Thoracic aorta (tissue), 2 donors: ENCODE measurements around the gene ZNF776. TPM values are rescaled to one million over a fixed set of nuclear protein-coding genes. Genes with fewer than 3 reads are reported as not detected.

Experiments
- ATAC-seq: fragments of 150-250 bp; one replicate; pipeline ENCODE4 v1.8.0; 2017; ENCODE audit warnings: low read depth; ENCODE audit not compliant: insufficient number of reproducible peaks, low FRiP score
- DNase-seq: peaks from one replicate; pipeline ENCODE4 v3.0.0-alpha.2; 2020; ENCODE audit warnings: low spot score
- H3K27ac ChIP-seq, 2 donors: fragments of 200-600 bp; sonication (generic); 1 replicate in 1 of 2; 2 replicates in 1 of 2; pipeline ENCODE4 v1.5.1; 2016; ENCODE audit warnings: mild to moderate bottlenecking in 2 of 2, moderate library complexity in 2 of 2
- H3K27me3 ChIP-seq: fragments of 200-600 bp; sonication (generic); replicated peaks from 2 replicates; pipeline ENCODE4 v1.6.0; 2016; ENCODE audit warnings: mild to moderate bottlenecking; ENCODE audit not compliant: insufficient read depth
- H3K36me3 ChIP-seq: fragments of 200-600 bp; sonication (generic); one replicate; pipeline ENCODE4 v1.5.1; 2016
- H3K4me1 ChIP-seq, 2 donors: fragments of 200-600 bp; sonication (generic); 1 replicate in 1 of 2; 2 replicates in 1 of 2; pipeline versions ENCODE4 v1.5.1 to v1.6.0; 2016; ENCODE audit warnings: low read depth in 2 of 2, mild to moderate bottlenecking in 1 of 2; ENCODE audit not compliant: control insufficient read depth in 1 of 2
- H3K4me3 ChIP-seq: fragments of 200-600 bp; sonication (generic); 2 replicates; pipeline ENCODE4 v1.5.1; 2016; ENCODE audit warnings: mild to moderate bottlenecking
- H3K9me3 ChIP-seq: fragments of 200-600 bp; sonication (generic); 2 replicates; pipeline ENCODE4 v1.5.1; 2016
- CTCF ChIP-seq: fragments of 200-600 bp; sonication (generic); IDR thresholded peaks from one replicate; pipeline ENCODE4 v1.5.1; 2019; ENCODE audit warnings: antibody characterized with exemption
- total RNA-seq, 2 donors: library from RNA; depleted of rRNA; stranded (reverse); fragments of >200 nt; gene quantifications; one replicate each; pipeline versions ENCODE4 v1.1.0 to v1.2.3, GENCODE V29; 2016

Gene ZNF776
- total RNA-seq, 2 donors from 2014 or later = 7.8 to 24.0 TPM

GRCh38 chr19:57747472-57747807, 825 bp downstream of the ZNF776 start:
- DNase-seq (no peak), ATAC-seq (no peak)
- peak overlapping the region; percentile 88 for H3K4me3 ChIP-seq
- TF ChIP-seq CTCF = no peak
- no peak overlapping the region for H3K27ac ChIP-seq
- peaks cover 7 to 14% of the 10 kb centered on the region in 2 donors for H3K4me1 ChIP-seq
- H3K36me3 ChIP-seq = peaks cover 30% of the 10 kb centered on the region
- no peaks in the 10 kb centered on the region for H3K27me3 ChIP-seq
- H3K9me3 ChIP-seq = peaks cover 36% of the 10 kb centered on the region

GRCh38 chr19:57748029-57748428, 1.4 kb downstream of the ZNF776 start:
- Histone ChIP-seq H3K36me3 (peaks cover 36% of the 10 kb centered on the region), H3K27ac (no peak overlapping the region), H3K4me1 (peaks cover 7 to 14% of the 10 kb centered on the region in 2 donors), H3K27me3 (no peaks in the 10 kb centered on the region), H3K4me3 (peak overlapping the region; percentile 88), H3K9me3 (peaks cover 42% of the 10 kb centered on the region)
- no peak for DNase-seq
- no peak for ATAC-seq
- no peak for TF ChIP-seq CTCF

GRCh38 chr19:57754091-57754673, 7.6 kb downstream of the ZNF776 start:
- Histone ChIP-seq H3K4me3 (no peak overlapping the region), H3K9me3 (peaks cover 87% of the 10 kb centered on the region), H3K4me1 (no peaks in the 10 kb centered on the region), H3K27me3 (no peaks in the 10 kb centered on the region), H3K36me3 (peaks cover 85% of the 10 kb centered on the region), H3K27ac (no peak overlapping the region)
- TF ChIP-seq CTCF = no peak
- ATAC-seq = no peak
- DNase-seq = no peak

- Histone ChIP-seq H3K9me3 (peaks cover 85% of the 10 kb centered on the region), H3K36me3 (peaks cover 86% of the 10 kb centered on the region), H3K27ac (no peak overlapping the region), H3K4me1 (no peaks in the 10 kb centered on the region), H3K4me3 (no peak overlapping the region), H3K27me3 (no peaks in the 10 kb centered on the region)
- DNase-seq = no peak
- no peak for TF ChIP-seq CTCF
- ATAC-seq = no peak
These were observed 8.4 kb downstream of the ZNF776 start for GRCh38 chr19:57755031-57755430.

- no peak overlapping the region for H3K27ac ChIP-seq
- H3K9me3 ChIP-seq = peaks cover 68% of the 10 kb centered on the region
- H3K36me3 ChIP-seq = peaks cover 85% of the 10 kb centered on the region
- ATAC-seq (no peak), DNase-seq (no peak)
- no peak for TF ChIP-seq CTCF
- H3K4me1 ChIP-seq = no peaks in the 10 kb centered on the region
- no peak overlapping the region for H3K4me3 ChIP-seq
- H3K27me3 ChIP-seq = no peaks in the 10 kb centered on the region
These were observed 11.3 kb downstream of the ZNF776 start for GRCh38 chr19:57757941-57758340.
